WTC11 (cell line): ENCODE measurements around the gene MST1R.

Experiments
- CREM ChIP-seq: sonication (generic); formaldehyde crosslinking; IDR thresholded peaks from 2 replicates; pipeline ENCODE4 v1.8.1; 2022; ENCODE audit warnings: mild to moderate bottlenecking, missing genetic modification reagents, moderate library complexity
- RORB ChIP-seq: fragments of 250-450 bp; sonication (Bioruptor Pico); IDR thresholded peaks from 2 replicates; pipeline ENCODE4 v1.9.0; 2021; ENCODE audit warnings: mild to moderate bottlenecking
- SP1 ChIP-seq: sonication (generic); formaldehyde crosslinking; conservative IDR thresholded peaks from 2 replicates; pipeline ENCODE4 v1.8.1; 2022; ENCODE audit warnings: missing genetic modification reagents
- TF ChIP-seq, protein P1 (sequence below): fragments of 200-600 bp; IDR thresholded peaks from 2 replicates; pipeline ENCODE4 v1.8.0; 2022; ENCODE audit warnings: antibody characterized with exemption
- TF ChIP-seq, protein P2 (sequence below): sonication (generic); formaldehyde crosslinking; IDR thresholded peaks from 2 replicates; pipeline ENCODE4 v1.8.0; 2022; ENCODE audit warnings: mild to moderate bottlenecking, missing genetic modification reagents
- TF ChIP-seq, protein P3 (sequence below): sonication (generic); formaldehyde crosslinking; IDR thresholded peaks from 2 replicates; pipeline ENCODE4 v1.8.1; 2023; ENCODE audit warnings: mild to moderate bottlenecking, missing genetic modification reagents, borderline replicate concordance

DNA sequence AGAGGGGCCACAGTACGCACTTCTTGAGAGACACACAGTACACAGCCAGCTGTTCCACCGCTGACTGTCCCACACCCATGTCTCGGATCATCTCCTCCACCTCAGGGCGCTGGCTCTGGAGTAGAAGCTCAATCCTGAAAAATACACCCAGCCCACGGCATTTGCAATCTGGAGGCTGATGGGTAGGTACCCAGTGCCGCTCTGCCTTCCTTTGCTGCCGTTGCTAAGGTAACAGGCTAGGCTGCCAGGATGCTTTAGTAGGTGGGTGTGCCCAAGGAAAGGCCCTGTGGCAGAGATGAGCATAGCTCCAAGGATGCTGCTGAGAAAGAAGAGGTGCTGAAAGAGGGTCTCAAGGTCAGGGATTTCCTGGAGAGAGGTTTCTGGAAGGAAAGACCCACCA lies 61.9 kb downstream of the MST1R start:
- TF ChIP-seq RORB (CRISPR knock-in tag) (no peak), CREM (no peak), SP1 (CRISPR knock-in tag) (no peak)
- TF ChIP-seq, protein P1, sequence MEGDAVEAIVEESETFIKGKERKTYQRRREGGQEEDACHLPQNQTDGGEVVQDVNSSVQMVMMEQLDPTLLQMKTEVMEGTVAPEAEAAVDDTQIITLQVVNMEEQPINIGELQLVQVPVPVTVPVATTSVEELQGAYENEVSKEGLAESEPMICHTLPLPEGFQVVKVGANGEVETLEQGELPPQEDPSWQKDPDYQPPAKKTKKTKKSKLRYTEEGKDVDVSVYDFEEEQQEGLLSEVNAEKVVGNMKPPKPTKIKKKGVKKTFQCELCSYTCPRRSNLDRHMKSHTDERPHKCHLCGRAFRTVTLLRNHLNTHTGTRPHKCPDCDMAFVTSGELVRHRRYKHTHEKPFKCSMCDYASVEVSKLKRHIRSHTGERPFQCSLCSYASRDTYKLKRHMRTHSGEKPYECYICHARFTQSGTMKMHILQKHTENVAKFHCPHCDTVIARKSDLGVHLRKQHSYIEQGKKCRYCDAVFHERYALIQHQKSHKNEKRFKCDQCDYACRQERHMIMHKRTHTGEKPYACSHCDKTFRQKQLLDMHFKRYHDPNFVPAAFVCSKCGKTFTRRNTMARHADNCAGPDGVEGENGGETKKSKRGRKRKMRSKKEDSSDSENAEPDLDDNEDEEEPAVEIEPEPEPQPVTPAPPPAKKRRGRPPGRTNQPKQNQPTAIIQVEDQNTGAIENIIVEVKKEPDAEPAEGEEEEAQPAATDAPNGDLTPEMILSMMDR = no peak
- TF ChIP-seq, protein P2, sequence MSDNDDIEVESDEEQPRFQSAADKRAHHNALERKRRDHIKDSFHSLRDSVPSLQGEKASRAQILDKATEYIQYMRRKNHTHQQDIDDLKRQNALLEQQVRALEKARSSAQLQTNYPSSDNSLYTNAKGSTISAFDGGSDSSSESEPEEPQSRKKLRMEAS (CRISPR knock-in tag) = no peak
- TF ChIP-seq, protein P3, sequence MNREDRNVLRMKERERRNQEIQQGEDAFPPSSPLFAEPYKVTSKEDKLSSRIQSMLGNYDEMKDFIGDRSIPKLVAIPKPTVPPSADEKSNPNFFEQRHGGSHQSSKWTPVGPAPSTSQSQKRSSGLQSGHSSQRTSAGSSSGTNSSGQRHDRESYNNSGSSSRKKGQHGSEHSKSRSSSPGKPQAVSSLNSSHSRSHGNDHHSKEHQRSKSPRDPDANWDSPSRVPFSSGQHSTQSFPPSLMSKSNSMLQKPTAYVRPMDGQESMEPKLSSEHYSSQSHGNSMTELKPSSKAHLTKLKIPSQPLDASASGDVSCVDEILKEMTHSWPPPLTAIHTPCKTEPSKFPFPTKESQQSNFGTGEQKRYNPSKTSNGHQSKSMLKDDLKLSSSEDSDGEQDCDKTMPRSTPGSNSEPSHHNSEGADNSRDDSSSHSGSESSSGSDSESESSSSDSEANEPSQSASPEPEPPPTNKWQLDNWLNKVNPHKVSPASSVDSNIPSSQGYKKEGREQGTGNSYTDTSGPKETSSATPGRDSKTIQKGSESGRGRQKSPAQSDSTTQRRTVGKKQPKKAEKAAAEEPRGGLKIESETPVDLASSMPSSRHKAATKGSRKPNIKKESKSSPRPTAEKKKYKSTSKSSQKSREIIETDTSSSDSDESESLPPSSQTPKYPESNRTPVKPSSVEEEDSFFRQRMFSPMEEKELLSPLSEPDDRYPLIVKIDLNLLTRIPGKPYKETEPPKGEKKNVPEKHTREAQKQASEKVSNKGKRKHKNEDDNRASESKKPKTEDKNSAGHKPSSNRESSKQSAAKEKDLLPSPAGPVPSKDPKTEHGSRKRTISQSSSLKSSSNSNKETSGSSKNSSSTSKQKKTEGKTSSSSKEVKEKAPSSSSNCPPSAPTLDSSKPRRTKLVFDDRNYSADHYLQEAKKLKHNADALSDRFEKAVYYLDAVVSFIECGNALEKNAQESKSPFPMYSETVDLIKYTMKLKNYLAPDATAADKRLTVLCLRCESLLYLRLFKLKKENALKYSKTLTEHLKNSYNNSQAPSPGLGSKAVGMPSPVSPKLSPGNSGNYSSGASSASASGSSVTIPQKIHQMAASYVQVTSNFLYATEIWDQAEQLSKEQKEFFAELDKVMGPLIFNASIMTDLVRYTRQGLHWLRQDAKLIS (CRISPR knock-in tag) = no peak
